Measurements from ENCODE around the gene SLAMF6.

Gene SLAMF6

GRCh38 chr1:160496334-160496733 lies 26.7 kb downstream of the SLAMF6 start:
- no peak overlapping the region for H3K27ac ChIP-seq
- no peak for TF ChIP-seq ZFX (IDR thresholded peaks at IDR 0.05; ENCODE audit: borderline replicate concordance)
- TF ChIP-seq CTCF (IDR thresholded peaks at IDR 0.05), result no peak

- H3K27ac ChIP-seq, result no peak overlapping the region
- no peak for TF ChIP-seq ZFX (IDR thresholded peaks at IDR 0.05; ENCODE audit: borderline replicate concordance)
- peak; percentile 52 for TF ChIP-seq CTCF (IDR thresholded peaks at IDR 0.05)
Observed at GRCh38 chr1:160494620-160495019, 28.4 kb downstream of the SLAMF6 start.

GRCh38 chr1:160492617-160493016 lies 30.4 kb downstream of the SLAMF6 start:
- no peak overlapping the region for H3K27ac ChIP-seq
- TF ChIP-seq CTCF (IDR thresholded peaks at IDR 0.05) (no peak), ZFX (IDR thresholded peaks at IDR 0.05; ENCODE audit: borderline replicate concordance) (no peak)

GRCh38 chr1:160491981-160492380 lies 31.1 kb downstream of the SLAMF6 start:
- H3K27ac ChIP-seq, result no peak overlapping the region
- no peak for TF ChIP-seq ZFX (IDR thresholded peaks at IDR 0.05; ENCODE audit: borderline replicate concordance)

- TF ChIP-seq ZFX (IDR thresholded peaks at IDR 0.05; ENCODE audit: borderline replicate concordance) (no peak), CTCF (IDR thresholded peaks at IDR 0.05) (no peak)
- H3K27ac ChIP-seq, result no peak overlapping the region
Observed at GRCh38 chr1:160491017-160491416, 32.0 kb downstream of the SLAMF6 start.

GRCh38 chr1:160489513-160490261 lies 33.4 kb downstream of the SLAMF6 start:
- no peak overlapping the region for H3K27ac ChIP-seq
- TF ChIP-seq CTCF (IDR thresholded peaks at IDR 0.05) (no peak), ZFX (IDR thresholded peaks at IDR 0.05; ENCODE audit: borderline replicate concordance) (no peak)

GRCh38 chr1:160488347-160489058 lies 34.6 kb downstream of the SLAMF6 start:
- no peak overlapping the region for H3K27ac ChIP-seq
- TF ChIP-seq CTCF (IDR thresholded peaks at IDR 0.05) (no peak), ZFX (IDR thresholded peaks at IDR 0.05; ENCODE audit: borderline replicate concordance) (no peak)

Data from 22Rv1 (cell line).